Measurements from ENCODE around the gene RRAGD. TPM values are rescaled to one million over a fixed set of nuclear protein-coding genes. Genes with fewer than 3 reads are reported as not detected.
A peak's percentile ranks its signal among the peaks of the same experiment; 100 is the strongest.

RRAGD gene
- total RNA-seq, 1 donor from 2014 or later: 3.4 TPM

DNA sequence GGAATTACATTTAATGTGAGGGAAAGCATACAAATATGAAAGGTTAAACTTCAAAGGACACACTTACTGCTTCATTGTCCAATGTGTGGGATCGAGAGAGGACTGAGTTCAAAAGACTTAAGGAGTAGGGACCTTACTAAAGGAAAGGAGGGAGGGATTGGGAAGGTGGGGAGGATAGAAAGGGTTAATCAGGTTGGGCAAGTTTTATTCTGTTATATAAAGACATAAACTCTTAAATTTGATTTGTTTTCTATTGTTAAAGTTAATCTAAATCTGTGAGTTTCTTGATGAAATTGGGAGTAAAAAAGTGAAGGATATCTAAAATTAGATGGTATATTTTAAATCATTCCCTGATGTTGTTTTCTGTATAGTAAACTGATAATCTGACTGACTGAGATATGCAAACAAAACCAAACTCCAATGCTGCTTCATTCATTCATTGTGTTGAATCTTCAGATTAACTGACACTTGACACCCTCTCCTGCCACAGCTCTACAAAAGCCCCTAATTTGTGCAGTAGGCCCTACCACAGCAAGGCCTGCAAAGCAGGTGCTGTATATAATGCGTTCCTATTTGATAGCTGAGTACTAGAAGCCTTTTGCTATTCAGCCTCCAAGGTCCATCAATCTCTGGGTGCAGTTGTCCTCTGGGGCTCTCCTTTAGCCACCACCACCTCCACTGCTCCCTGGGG, 58.2 kb downstream of the RRAGD start:
- no peaks in the 10 kb centered on the region for H3K36me3 ChIP-seq (ENCODE audit: control insufficient read depth, insufficient read depth, low read length)
- no peak for DNase-seq (ENCODE audit: low read depth)
- no peaks in the 10 kb centered on the region for H3K27me3 ChIP-seq (ENCODE audit: control insufficient read depth, insufficient read depth, low read length)
- no peak overlapping the region for H3K4me3 ChIP-seq (ENCODE audit: low read depth, low read length)
- peak; percentile 62 for FAIRE-seq
- TF ChIP-seq, protein P1, sequence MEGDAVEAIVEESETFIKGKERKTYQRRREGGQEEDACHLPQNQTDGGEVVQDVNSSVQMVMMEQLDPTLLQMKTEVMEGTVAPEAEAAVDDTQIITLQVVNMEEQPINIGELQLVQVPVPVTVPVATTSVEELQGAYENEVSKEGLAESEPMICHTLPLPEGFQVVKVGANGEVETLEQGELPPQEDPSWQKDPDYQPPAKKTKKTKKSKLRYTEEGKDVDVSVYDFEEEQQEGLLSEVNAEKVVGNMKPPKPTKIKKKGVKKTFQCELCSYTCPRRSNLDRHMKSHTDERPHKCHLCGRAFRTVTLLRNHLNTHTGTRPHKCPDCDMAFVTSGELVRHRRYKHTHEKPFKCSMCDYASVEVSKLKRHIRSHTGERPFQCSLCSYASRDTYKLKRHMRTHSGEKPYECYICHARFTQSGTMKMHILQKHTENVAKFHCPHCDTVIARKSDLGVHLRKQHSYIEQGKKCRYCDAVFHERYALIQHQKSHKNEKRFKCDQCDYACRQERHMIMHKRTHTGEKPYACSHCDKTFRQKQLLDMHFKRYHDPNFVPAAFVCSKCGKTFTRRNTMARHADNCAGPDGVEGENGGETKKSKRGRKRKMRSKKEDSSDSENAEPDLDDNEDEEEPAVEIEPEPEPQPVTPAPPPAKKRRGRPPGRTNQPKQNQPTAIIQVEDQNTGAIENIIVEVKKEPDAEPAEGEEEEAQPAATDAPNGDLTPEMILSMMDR (IDR thresholded peaks at IDR 0.05; ENCODE audit: insufficient read depth, low read length, severe bottlenecking): no peak

DNA sequence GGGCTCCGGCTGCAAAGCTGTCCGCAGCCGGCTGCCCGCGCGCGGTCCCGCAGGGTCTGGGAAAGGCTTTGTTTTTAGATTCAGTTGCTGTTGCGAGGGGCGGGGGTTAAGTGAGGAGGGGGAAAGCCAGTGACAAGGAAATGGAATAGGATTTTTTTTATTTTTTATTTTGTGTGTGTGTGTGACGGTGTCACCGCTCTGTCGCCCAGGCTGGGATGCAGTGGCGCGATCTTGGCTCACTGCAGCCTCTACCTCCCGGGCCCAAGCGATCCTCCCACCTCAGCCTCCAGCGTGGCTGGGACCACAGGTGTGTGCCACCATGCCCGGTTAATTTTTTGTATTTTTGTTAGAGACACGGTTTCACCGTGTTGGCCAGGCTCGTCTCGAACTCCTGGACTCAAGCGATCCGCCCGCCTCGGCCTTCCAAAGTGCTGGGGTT, 58.9 kb downstream of the RRAGD start:
- DNase-seq (ENCODE audit: low read depth) (no peak), FAIRE-seq (no peak)
- no peaks in the 10 kb centered on the region for H3K36me3 ChIP-seq (ENCODE audit: control insufficient read depth, insufficient read depth, low read length)
- TF ChIP-seq, protein P1 (IDR thresholded peaks at IDR 0.05; ENCODE audit: insufficient read depth, low read length, severe bottlenecking): no peak
- no peaks in the 10 kb centered on the region for H3K27me3 ChIP-seq (ENCODE audit: control insufficient read depth, insufficient read depth, low read length)
- peak overlapping the region; percentile 93 for H3K4me3 ChIP-seq (ENCODE audit: low read depth, low read length)

DNA sequence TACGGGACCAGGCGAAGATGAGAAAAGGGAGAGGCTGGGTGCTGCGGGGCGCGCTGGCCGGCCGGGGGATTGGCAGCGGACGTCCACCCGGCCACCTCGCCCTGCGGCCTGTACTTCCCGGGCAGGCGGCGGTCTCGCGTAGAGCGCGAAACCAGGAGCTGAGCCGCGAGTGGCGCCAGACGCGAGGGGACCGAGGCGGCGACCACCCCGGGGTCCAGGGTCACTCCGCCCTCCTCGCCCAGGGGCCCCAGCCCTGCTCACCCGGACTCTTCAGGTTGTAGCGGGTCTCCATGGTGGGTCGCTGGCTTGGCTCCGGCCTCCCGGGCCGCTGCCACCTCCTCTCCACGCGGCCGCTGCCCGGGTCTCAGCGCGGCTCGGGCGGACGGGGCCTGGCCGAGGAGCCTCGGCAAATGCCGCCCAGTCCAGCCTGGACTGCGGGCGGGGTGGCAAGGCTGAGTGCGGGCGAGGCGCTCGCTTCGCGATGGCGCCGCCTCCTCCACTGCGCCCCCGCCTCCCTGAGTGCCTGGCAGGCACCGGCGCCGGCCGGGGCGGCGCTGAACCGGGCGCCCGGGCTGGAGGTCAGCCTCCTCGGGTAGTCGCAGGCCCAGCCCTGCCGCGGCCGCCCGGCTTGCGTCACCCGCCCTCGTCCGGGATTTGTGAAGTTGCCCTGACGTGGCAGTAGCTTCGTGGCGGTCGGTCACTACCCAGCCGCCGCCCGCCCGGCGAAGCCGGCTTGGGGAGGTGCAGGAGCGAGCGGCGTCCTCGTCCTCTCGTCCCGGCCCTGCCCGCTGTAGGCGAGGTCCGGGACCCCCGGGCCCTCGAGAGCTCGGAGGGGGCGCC, 59.6 kb downstream of the RRAGD start, which contains the start of gene UBE2J1:
Gene UBE2J1 (minus strand): TSS at position 445 of the 840 bp plus-strand sequence. CDS start 153 bp downstream, at position 292.
- TF ChIP-seq, protein P1 (IDR thresholded peaks at IDR 0.05; ENCODE audit: insufficient read depth, low read length, severe bottlenecking): no peak
- Histone ChIP-seq H3K4me3 (ENCODE audit: low read depth, low read length) (peak within 1 kb of the TSS; percentile 93), H3K36me3 (ENCODE audit: control insufficient read depth, insufficient read depth, low read length) (no peaks in the 10 kb centered on the region), H3K27me3 (ENCODE audit: control insufficient read depth, insufficient read depth, low read length) (no peaks in the 10 kb centered on the region)
- DNase-seq (ENCODE audit: low read depth) (peak; percentile 86), FAIRE-seq (no peak)

DNA sequence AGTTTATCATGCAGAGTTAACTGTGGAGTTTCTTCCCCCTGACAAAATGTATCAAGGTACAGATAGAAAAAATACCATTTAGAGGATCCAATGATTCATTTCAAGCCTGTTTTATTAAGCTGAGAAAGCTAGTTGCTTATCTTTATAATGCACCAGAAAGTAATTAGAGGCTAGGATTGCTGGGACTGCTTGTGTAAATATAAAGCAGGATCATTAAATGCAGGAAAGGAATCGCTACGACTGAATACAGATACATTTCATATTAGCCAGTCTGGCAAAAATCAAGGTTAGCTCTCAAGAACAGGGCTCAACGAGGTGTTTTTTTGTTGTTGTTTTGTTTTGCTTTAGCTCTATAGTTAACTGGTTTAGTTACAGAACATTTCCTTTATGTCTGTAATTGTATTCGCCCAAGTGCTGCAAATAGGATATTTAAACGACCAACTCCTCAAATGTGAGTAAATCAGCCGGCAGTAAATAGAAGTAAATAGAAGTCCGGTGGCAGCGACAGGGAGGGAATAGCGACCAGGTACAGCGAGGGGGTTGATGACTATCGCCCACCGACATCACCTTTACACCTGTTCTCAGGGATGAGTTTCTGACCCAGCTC, 60.3 kb downstream of the RRAGD start:
- TF ChIP-seq, protein P1 (IDR thresholded peaks at IDR 0.05; ENCODE audit: insufficient read depth, low read length, severe bottlenecking): no peak
- FAIRE-seq (no peak), DNase-seq (ENCODE audit: low read depth) (peak; percentile 12)
- Histone ChIP-seq H3K27me3 (ENCODE audit: control insufficient read depth, insufficient read depth, low read length) (no peaks in the 10 kb centered on the region), H3K36me3 (ENCODE audit: control insufficient read depth, insufficient read depth, low read length) (no peaks in the 10 kb centered on the region), H3K4me3 (ENCODE audit: low read depth, low read length) (peak overlapping the region; percentile 93)

DNA sequence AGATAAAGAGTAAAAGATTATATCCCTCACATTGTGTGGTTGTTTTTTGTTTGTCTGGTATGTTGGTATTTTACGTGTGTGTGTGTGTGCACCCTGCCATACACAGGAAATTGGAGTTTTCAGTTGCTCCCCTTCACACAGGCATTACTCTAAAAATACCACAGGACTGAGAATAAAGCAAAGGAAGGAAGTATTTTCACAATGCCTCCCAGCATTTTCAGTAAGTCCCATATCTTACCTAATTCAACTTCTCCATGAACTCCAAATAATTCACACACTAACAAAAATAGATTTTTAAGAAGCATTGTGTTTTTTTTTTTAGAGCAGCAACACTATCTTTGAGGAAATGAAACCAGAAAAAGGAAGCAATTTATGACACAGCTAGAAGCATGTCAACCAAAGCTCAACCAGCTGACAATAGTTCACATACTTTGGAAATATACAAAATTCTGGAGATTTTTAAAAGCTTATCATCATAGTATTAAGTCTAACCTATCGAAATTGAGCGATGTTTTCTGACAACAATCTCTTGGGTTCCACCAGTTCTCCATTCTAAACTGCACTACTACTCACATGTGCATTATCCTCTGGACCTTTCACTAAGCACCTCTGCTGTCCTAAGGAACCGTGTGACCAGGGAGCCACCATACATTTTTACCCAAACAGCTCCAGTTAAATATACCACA, 61.6 kb downstream of the RRAGD start:
- FAIRE-seq (no peak), DNase-seq (ENCODE audit: low read depth) (no peak)
- Histone ChIP-seq H3K4me3 (ENCODE audit: low read depth, low read length) (no peak overlapping the region), H3K36me3 (ENCODE audit: control insufficient read depth, insufficient read depth, low read length) (no peaks in the 10 kb centered on the region), H3K27me3 (ENCODE audit: control insufficient read depth, insufficient read depth, low read length) (no peaks in the 10 kb centered on the region)
- TF ChIP-seq, protein P1 (IDR thresholded peaks at IDR 0.05; ENCODE audit: insufficient read depth, low read length, severe bottlenecking): no peak
